ENCODE results near the gene GTF2IRD1. TPM values are rescaled to one million over a fixed set of nuclear protein-coding genes. Genes with fewer than 3 reads are reported as not detected.

Gene GTF2IRD1
- total RNA-seq, 1 experiment from 2014 or later: 73.6 TPM

DNA sequence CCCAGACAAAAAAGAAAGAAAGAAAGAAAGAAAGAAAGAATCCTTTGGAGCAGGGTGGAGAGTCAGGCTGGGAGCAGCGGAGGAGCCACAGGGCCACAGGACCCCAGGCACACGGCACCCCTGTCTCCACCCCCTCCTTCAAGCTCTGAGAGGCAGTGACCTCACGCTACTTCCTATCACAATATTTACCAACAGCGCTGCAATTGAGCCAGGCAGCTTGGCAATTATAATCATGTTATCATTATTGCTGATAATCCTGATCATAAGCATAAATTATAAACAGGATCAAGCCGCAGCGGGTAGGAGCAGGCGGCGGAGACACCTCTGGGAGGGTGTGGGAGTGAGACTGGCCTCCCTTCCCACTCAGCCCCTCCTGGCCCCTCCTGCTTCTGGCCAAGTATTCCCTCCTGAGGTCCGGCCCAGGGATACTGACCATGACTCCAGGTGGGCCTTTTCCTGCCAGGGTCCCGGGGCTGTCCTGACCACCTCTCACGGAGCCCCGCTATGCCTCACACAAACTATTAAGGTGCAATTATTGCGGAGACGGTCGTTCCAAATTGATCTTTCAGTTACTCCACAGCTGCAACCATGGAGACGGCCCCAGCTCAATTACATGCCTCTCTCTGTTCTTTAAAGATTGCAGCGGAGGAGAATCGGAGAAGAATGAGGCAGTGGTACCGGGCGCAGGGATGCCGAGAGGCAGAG, 10.0 kb upstream of the GTF2IRD1 start:
- CTCF ChIA-PET: no interaction called here

DNA sequence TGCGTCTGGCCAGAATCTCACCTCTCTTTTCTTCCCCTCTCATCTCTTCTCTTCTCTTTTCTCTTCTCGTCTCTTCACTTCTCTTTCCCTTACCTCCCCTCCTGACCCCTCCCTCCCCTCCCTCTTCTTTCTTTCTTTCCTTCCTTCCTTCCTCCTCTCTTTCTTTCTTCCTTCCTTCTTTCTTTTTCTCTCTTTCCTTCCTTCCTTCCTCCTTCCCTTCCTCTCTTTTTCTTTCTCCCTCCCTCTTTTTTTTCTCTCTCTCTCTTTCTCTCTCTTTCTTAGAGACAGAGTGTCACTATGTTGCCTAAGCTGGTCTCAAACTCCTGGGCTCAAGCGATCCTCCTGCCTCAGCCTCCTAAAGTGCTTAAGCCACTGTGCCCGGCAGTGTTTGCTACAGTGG, 4.6 kb upstream of the GTF2IRD1 start:
- no TSS peak for BruUV-seq (replicated peaks)
- Histone ChIP-seq H3K36me3 (ENCODE audit: insufficient read depth, low read length, poor library complexity, severe bottlenecking) (no peaks in the 10 kb centered on the region), H3K27ac (ENCODE audit: low read depth, low read length, poor library complexity, severe bottlenecking) (no peak overlapping the region), H3K4me1 (ENCODE audit: insufficient read depth, low read length, poor library complexity, severe bottlenecking) (peaks cover 5% of the 10 kb centered on the region), H3K4me3 (ENCODE audit: low read depth, low read length, poor library complexity, severe bottlenecking) (no peak overlapping the region), H3K27me3 (replicated peaks; ENCODE audit: insufficient read depth, low read depth, low read length, poor library complexity) (no peaks in the 10 kb centered on the region), H3K9me3 (ENCODE audit: low read depth, low read length, poor library complexity, severe bottlenecking) (no peaks in the 10 kb centered on the region)
- ChIA-PET CTCF (no interaction called here), POLR2A (ENCODE audit: low non-redundant PET) (no interaction called here)
- no peak for DNase-seq (ENCODE audit: low spot score)
- intact Hi-C loops (cut with micrococcal nuclease; ENCODE audit: unreplicated experiment): no loop called here
- TF ChIP-seq, protein P1, sequence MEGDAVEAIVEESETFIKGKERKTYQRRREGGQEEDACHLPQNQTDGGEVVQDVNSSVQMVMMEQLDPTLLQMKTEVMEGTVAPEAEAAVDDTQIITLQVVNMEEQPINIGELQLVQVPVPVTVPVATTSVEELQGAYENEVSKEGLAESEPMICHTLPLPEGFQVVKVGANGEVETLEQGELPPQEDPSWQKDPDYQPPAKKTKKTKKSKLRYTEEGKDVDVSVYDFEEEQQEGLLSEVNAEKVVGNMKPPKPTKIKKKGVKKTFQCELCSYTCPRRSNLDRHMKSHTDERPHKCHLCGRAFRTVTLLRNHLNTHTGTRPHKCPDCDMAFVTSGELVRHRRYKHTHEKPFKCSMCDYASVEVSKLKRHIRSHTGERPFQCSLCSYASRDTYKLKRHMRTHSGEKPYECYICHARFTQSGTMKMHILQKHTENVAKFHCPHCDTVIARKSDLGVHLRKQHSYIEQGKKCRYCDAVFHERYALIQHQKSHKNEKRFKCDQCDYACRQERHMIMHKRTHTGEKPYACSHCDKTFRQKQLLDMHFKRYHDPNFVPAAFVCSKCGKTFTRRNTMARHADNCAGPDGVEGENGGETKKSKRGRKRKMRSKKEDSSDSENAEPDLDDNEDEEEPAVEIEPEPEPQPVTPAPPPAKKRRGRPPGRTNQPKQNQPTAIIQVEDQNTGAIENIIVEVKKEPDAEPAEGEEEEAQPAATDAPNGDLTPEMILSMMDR (conservative IDR thresholded peaks at IDR 0.05; ENCODE audit: low read depth, low read length): no peak
- TF ChIP-seq EZH2 (IDR thresholded peaks at IDR 0.05; ENCODE audit: borderline replicate concordance, low read depth, low read length, poor library complexity, severe bottlenecking): no peak

More for the DNA sequence above, 10.0 kb upstream of the GTF2IRD1 start:
- BruUV-seq (replicated peaks): no TSS peak
- POLR2A ChIA-PET (ENCODE audit: low non-redundant PET): interaction anchor here (0.5 kb wide), 1 partner anchor 61 kb away, joined by 6 read pairs; no protein-coding TSS in a partner anchor
- H3K4me3 ChIP-seq (ENCODE audit: low read depth, low read length, poor library complexity, severe bottlenecking): no peak overlapping the region
- no peak for TF ChIP-seq EZH2 (IDR thresholded peaks at IDR 0.05; ENCODE audit: borderline replicate concordance, low read depth, low read length, poor library complexity, severe bottlenecking)
- TF ChIP-seq, protein P1 (conservative IDR thresholded peaks at IDR 0.05; ENCODE audit: low read depth, low read length): no peak
- H3K36me3 ChIP-seq (ENCODE audit: insufficient read depth, low read length, poor library complexity, severe bottlenecking): no peaks in the 10 kb centered on the region
- peaks cover 6% of the 10 kb centered on the region for H3K4me1 ChIP-seq (ENCODE audit: insufficient read depth, low read length, poor library complexity, severe bottlenecking)
- no peak overlapping the region for H3K27ac ChIP-seq (ENCODE audit: low read depth, low read length, poor library complexity, severe bottlenecking)
- intact Hi-C loops (cut with micrococcal nuclease; ENCODE audit: unreplicated experiment): no loop called here
- H3K27me3 ChIP-seq (replicated peaks; ENCODE audit: insufficient read depth, low read depth, low read length, poor library complexity): no peaks in the 10 kb centered on the region
- H3K9me3 ChIP-seq (ENCODE audit: low read depth, low read length, poor library complexity, severe bottlenecking): no peaks in the 10 kb centered on the region
- DNase-seq (ENCODE audit: low spot score): no peak

DNA sequence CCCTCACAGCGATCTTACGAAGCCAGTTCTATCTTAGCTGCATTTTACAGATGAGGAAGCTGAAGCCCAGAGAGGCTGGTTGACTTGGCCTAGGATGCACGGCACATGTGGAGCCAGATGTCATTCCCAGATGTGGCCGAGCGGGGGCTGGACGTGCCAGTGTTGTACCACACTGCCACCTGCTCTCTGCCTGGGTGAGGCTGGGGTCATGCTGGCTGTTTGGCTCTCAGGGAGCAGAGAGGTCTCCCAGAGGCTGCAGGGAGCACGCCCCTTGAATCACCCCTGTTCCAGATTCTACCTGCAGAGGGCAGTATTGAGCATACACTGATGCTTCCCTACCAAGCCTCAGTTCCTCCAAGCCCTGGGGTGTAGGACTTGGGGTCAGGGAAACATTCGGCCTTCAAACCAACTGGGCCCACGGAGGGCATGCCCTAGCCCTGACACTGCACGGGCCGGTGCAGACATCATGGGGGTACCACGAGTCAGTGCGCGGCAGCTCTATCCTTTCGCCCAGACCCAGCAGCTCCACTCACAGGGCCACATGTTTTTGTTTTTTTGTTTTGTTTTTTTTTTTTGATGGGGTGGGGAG, 3.8 kb upstream of the GTF2IRD1 start:
- no TSS peak for BruUV-seq (replicated peaks)
- DNase-seq (ENCODE audit: low spot score): peak; percentile 63
- intact Hi-C loops (cut with micrococcal nuclease; ENCODE audit: unreplicated experiment): loop anchor here (2.0 to 5.0 kb wide), 2 partner anchors 95 to 117 kb away; no protein-coding TSS in a partner anchor
- Histone ChIP-seq H3K36me3 (ENCODE audit: insufficient read depth, low read length, poor library complexity, severe bottlenecking) (no peaks in the 10 kb centered on the region), H3K4me1 (ENCODE audit: insufficient read depth, low read length, poor library complexity, severe bottlenecking) (peaks cover 6% of the 10 kb centered on the region), H3K4me3 (ENCODE audit: low read depth, low read length, poor library complexity, severe bottlenecking) (no peak overlapping the region), H3K27me3 (replicated peaks; ENCODE audit: insufficient read depth, low read depth, low read length, poor library complexity) (no peaks in the 10 kb centered on the region), H3K27ac (ENCODE audit: low read depth, low read length, poor library complexity, severe bottlenecking) (no peak overlapping the region), H3K9me3 (ENCODE audit: low read depth, low read length, poor library complexity, severe bottlenecking) (no peaks in the 10 kb centered on the region)
- CTCF ChIA-PET: interaction anchor here (0.6 to 1.6 kb wide), 5 partner anchors 9 to 164 kb away, joined by 4 to 7 read pairs (median 5); no protein-coding TSS in a partner anchor
- TF ChIP-seq, protein P1 (conservative IDR thresholded peaks at IDR 0.05; ENCODE audit: low read depth, low read length): peak; percentile 90
- TF ChIP-seq EZH2 (IDR thresholded peaks at IDR 0.05; ENCODE audit: borderline replicate concordance, low read depth, low read length, poor library complexity, severe bottlenecking): no peak
- POLR2A ChIA-PET (ENCODE audit: low non-redundant PET): no interaction called here

Data from A673 (cell line).